B cell (primary cell): ENCODE results near the gene NRDC. TPM values are rescaled to one million over a fixed set of nuclear protein-coding genes. Genes with fewer than 3 reads are reported as not detected.

Experiments
- ATAC-seq: fragments of 200-7000 bp; cut with Tn5 transposase; one replicate; pipeline ENCODE4 v1.10.0; 2021; ENCODE audit warnings: low read depth, mild to moderate bottlenecking, moderate number of reproducible peaks, moderate library complexity
- CTCF ChIA-PET: fragments of 350-600 bp; sonication (Branson Sonifier 250); formaldehyde crosslinking; loops from one replicate; lab custom pipeline; 2021; ENCODE audit warnings: antibody characterized with exemption, inconsistent platforms; lab: Charles Lee
- POLR2A ChIA-PET: fragments of 350-600 bp; sonication (Branson Sonifier 250); formaldehyde crosslinking; loops from one replicate; lab custom pipeline; 2021; ENCODE audit warnings: antibody characterized with exemption; lab: Charles Lee
- DNase-seq: peaks from one replicate; pipeline ENCODE4 v3.0.0; 2013
- H2AFZ ChIP-seq: 2 replicates; pipeline ENCODE4 v1.6.1; 2012; ENCODE audit warnings: mild to moderate bottlenecking, low read depth, low read length; ENCODE audit not compliant: insufficient read depth, poor library complexity, severe bottlenecking
- H3K27ac ChIP-seq, 2 donors: 1 replicate in 1 of 2; 2 replicates in 1 of 2; pipeline ENCODE4 v1.5.1; 2012 to 2013; ENCODE audit warnings: low read length in 2 of 2, mild to moderate bottlenecking in 2 of 2, moderate library complexity in 1 of 2
- H3K27me3 ChIP-seq, 4 experiments: fragments of 200-600 bp in 1 of 4; sonication (generic) in 1 of 4; replicated peaks in 1 of 4; 1 replicate in 2 of 4; 2 replicates in 2 of 4; pipeline versions ENCODE4 v1.6.1 to v1.7.0; 2013 to 2016; ENCODE audit warnings: low read length in 3 of 4, mild to moderate bottlenecking in 2 of 4, mixed read lengths in 1 of 4, moderate library complexity in 1 of 4; ENCODE audit not compliant: insufficient read depth in 4 of 4, control insufficient read depth in 3 of 4; ENCODE audit errors: control extremely low read depth in 1 of 4
- H3K36me3 ChIP-seq, 2 experiments: replicated peaks in 1 of 2; 1 replicate in 1 of 2; 2 replicates in 1 of 2; pipeline versions ENCODE4 v1.6.1 to v1.7.1; 2013; ENCODE audit warnings: low read length in 1 of 2; ENCODE audit not compliant: insufficient read depth in 2 of 2, control insufficient read depth in 1 of 2; ENCODE audit errors: control extremely low read depth in 1 of 2, extremely low read depth in 1 of 2
- H3K4me1 ChIP-seq, 2 donors: fragments of 200-600 bp in 1 of 2; sonication (generic) in 1 of 2; 1 replicate in 1 of 2; 2 replicates in 1 of 2; pipeline versions ENCODE4 v1.5.1 to v1.6.1; 2013 to 2017; ENCODE audit warnings: low read length in 2 of 2; ENCODE audit not compliant: control insufficient read depth in 2 of 2, insufficient read depth in 2 of 2
- H3K4me2 ChIP-seq: replicated peaks from 2 replicates; pipeline ENCODE3; 2012; ENCODE audit warnings: mild to moderate bottlenecking, low read depth, low read length; ENCODE audit not compliant: poor library complexity, severe bottlenecking
- H3K4me3 ChIP-seq, 5 experiments: fragments of 200-600 bp in 1 of 5; sonication (generic) in 1 of 5; 1 replicate in 3 of 5; 2 replicates in 2 of 5; pipeline versions ENCODE4 v1.5.1 to v1.7.0; 2011 to 2016; ENCODE audit warnings: low read length in 4 of 5, mild to moderate bottlenecking in 4 of 5, low read depth in 2 of 5, control low read depth in 1 of 5, moderate library complexity in 1 of 5; ENCODE audit not compliant: insufficient read depth in 1 of 5; ENCODE audit errors: control extremely low read depth in 1 of 5, extremely low read depth in 1 of 5
- H3K79me2 ChIP-seq: fragments of 200-600 bp; sonication (generic); one replicate; pipeline ENCODE4 v1.6.0; 2016; ENCODE audit warnings: low read length; ENCODE audit not compliant: control insufficient read depth, insufficient read depth
- H3K9ac ChIP-seq: fragments of 200-600 bp; sonication (generic); 2 replicates; pipeline ENCODE4 v1.6.1; 2017; ENCODE audit warnings: mild to moderate bottlenecking, low read length, moderate library complexity
- H3K9me3 ChIP-seq, 3 donors: one replicate each; pipeline versions ENCODE4 v1.6.1 to v1.7.1; 2013; ENCODE audit warnings: low read length in 2 of 3; ENCODE audit not compliant: control insufficient read depth in 2 of 3, insufficient read depth in 1 of 3; ENCODE audit errors: control extremely low read depth in 1 of 3
- H4K20me1 ChIP-seq: 2 replicates; pipeline ENCODE4 v1.6.0; 2012; ENCODE audit warnings: mild to moderate bottlenecking, low read length; ENCODE audit not compliant: insufficient read depth, control insufficient read depth, poor library complexity, severe bottlenecking
- H3K27ac Mint-ChIP-seq: one replicate; pipeline ENCODE4 v1.8.0; 2021; ENCODE audit warnings: mixed read lengths
- H3K27me3 Mint-ChIP-seq: one replicate; pipeline ENCODE4 v1.8.0; 2021; ENCODE audit warnings: mixed read lengths
- H3K4me1 Mint-ChIP-seq: one replicate; pipeline ENCODE4 v1.8.0; 2021; ENCODE audit warnings: mixed read lengths
- H3K4me3 Mint-ChIP-seq: one replicate; pipeline ENCODE4 v1.8.0; 2021; ENCODE audit warnings: mixed read lengths
- H3K9me3 Mint-ChIP-seq: one replicate; pipeline ENCODE4 v1.8.0; 2022; ENCODE audit warnings: mixed read lengths; ENCODE audit not compliant: insufficient read depth
- CTCF ChIP-seq: fragments of 200-600 bp; IDR thresholded peaks from one replicate; pipeline ENCODE4 v1.8.0; 2022; ENCODE audit warnings: antibody characterized with exemption, mild to moderate bottlenecking
- EZH2 ChIP-seq: IDR thresholded peaks from 2 replicates; pipeline ENCODE4 v1.6.1; 2012; ENCODE audit warnings: borderline replicate concordance, low read depth, mild to moderate bottlenecking, moderate library complexity, low read length; ENCODE audit not compliant: insufficient read depth, poor library complexity, severe bottlenecking
- WGBS: methylation state at CpG from one replicate; pipeline ENCODE4 v1.1.5; 2013; ENCODE audit warnings: missing lambda C conversion rate; ENCODE audit not compliant: insufficient coverage; 5-methylcytosine and 5-hydroxymethylcytosine counted together
- intact Hi-C: fragments of 100-400 bp; cut with micrococcal nuclease; formaldehyde crosslinking; loops from one replicate; pipeline ENCODE4 v1.10.0; 2022
- polyA plus RNA-seq: library from polyadenylated mRNA; depleted of rRNA; stranded (reverse); fragments of >200 nt; gene quantifications from 2 replicates; pipeline ENCODE4 v1.2.3, GENCODE V29; 2012
- total RNA-seq, 2 donors: library from RNA; stranded (reverse); fragments of 120-200 nt in 1 of 2; gene quantifications; 1 replicate in 1 of 2; 2 replicates in 1 of 2; pipeline versions ENCODE4 v1.2.3 to v1.2.4, GENCODE V29; 2013 to 2022

NRDC gene
- total and polyA plus RNA-seq, 2 donors (not counting 1 experiment from before 2014, with no cell fraction given) = 55.3 to 154 TPM

GRCh38 chr1:51853360-51853759, 25.2 kb downstream of the NRDC start:
- Histone ChIP-seq H3K36me3 (peaks cover 3 to 6% of the 10 kb centered on the region in 2 experiments), H3K4me2 (no peak overlapping the region), H3K27ac (no peak overlapping the region), H3K9me3 (no peaks in the 10 kb centered on the region), H3K79me2 (peaks cover 16% of the 10 kb centered on the region), H2AFZ (no peak overlapping the region), H3K4me1 (no peaks in the 10 kb centered on the region), H3K9ac (no peak overlapping the region), H3K4me3 (no peak overlapping the region), H3K27me3 (no peaks in the 10 kb centered on the region), H4K20me1 (peaks cover 6% of the 10 kb centered on the region)
- TF ChIP-seq EZH2 = no peak
- TF ChIP-seq CTCF = no peak
- DNase-seq (no peak), ATAC-seq (no peak)
- CTCF ChIA-PET = no interaction called here
- H3K27me3 Mint-ChIP-seq = no peaks in the 10 kb centered on the region
- no peaks in the 10 kb centered on the region for H3K9me3 Mint-ChIP-seq
- H3K4me1 Mint-ChIP-seq = peaks cover 2% of the 10 kb centered on the region
- no CpG with 5 or more reads among the region's 2 CpGs for WGBS
- H3K4me3 Mint-ChIP-seq = no peak overlapping the region
- POLR2A ChIA-PET = no interaction called here
- intact Hi-C loops = no loop called here
- no peak overlapping the region for H3K27ac Mint-ChIP-seq

GRCh38 chr1:51851882-51852396, 26.6 kb downstream of the NRDC start:
- Mint-ChIP-seq H3K4me3 (no peak overlapping the region), H3K9me3 (no peaks in the 10 kb centered on the region), H3K27me3 (no peaks in the 10 kb centered on the region), H3K27ac (no peak overlapping the region), H3K4me1 (peaks cover 2% of the 10 kb centered on the region)
- ATAC-seq (no peak), DNase-seq (no peak)
- TF ChIP-seq EZH2 (no peak), CTCF (no peak)
- no peaks in the 10 kb centered on the region for H3K9me3 ChIP-seq
- H3K27ac ChIP-seq = no peak overlapping the region
- no peak overlapping the region for H2AFZ ChIP-seq
- peaks cover 3 to 6% of the 10 kb centered on the region in 2 experiments for H3K36me3 ChIP-seq
- H3K4me2 ChIP-seq = no peak overlapping the region
- ChIA-PET POLR2A (no interaction called here), CTCF (no interaction called here)
- no peaks in the 10 kb centered on the region for H3K27me3 ChIP-seq
- no peak overlapping the region for H3K9ac ChIP-seq
- WGBS = 74% methylated on average over 3 of the region's 5 CpGs
- peaks cover 12% of the 10 kb centered on the region for H4K20me1 ChIP-seq
- no peak overlapping the region for H3K4me3 ChIP-seq
- intact Hi-C loops = no loop called here
- no peaks in the 10 kb centered on the region for H3K4me1 ChIP-seq
- peaks cover 19% of the 10 kb centered on the region for H3K79me2 ChIP-seq
